Cardiac muscle cell (in vitro differentiated cells and primary cell): ENCODE measurements around the gene RAB13. TPM values are rescaled to one million over a fixed set of nuclear protein-coding genes. Genes with fewer than 3 reads are reported as not detected.

ENCODE experiments used
- DNase-seq, 2 donors: peaks; one replicate each; pipeline versions ENCODE4 v3.0.0 to v3.0.0-alpha.2; 2010 to 2017; ENCODE audit warnings: low read depth in 1 of 2, low spot score in 1 of 2
- H3K27ac ChIP-seq: fragments of 200-600 bp; sonication (generic); 2 replicates; pipeline ENCODE4 v1.5.1; 2016
- H3K27me3 ChIP-seq: fragments of 200-600 bp; sonication (generic); 2 replicates; pipeline ENCODE4 v1.6.0; 2016; ENCODE audit warnings: control low read depth
- H3K36me3 ChIP-seq: fragments of 200-600 bp; sonication (generic); 2 replicates; pipeline ENCODE4 v1.5.1; 2016; ENCODE audit warnings: control low read depth
- H3K4me1 ChIP-seq: fragments of 200-600 bp; sonication (generic); 2 replicates; pipeline ENCODE4 v1.8.1; 2017; ENCODE audit warnings: low read depth, mild to moderate bottlenecking, mixed run types
- H3K4me3 ChIP-seq: fragments of 200-600 bp; sonication (generic); 2 replicates; pipeline ENCODE4 v1.5.1; 2016; ENCODE audit warnings: mild to moderate bottlenecking
- H3K9me3 ChIP-seq: fragments of 200-600 bp; sonication (generic); 2 replicates; pipeline ENCODE4 v1.5.1; 2017; ENCODE audit warnings: low read depth, mild to moderate bottlenecking, control low read depth
- CTCF ChIP-seq: IDR thresholded peaks from 2 replicates; pipeline ENCODE4 v1.5.1; 2012; ENCODE audit warnings: low read depth, mild to moderate bottlenecking, low read length
- polyA plus RNA-seq: library from polyadenylated mRNA; unstranded; fragments of >200 nt; fragmentation: Nextera tagmentation; extraction: Ambion mirVana; gene quantifications from 2 replicates; pipeline ENCODE4 v1.2.1, GENCODE V29; 2016
- total RNA-seq: library from RNA; depleted of rRNA; stranded (reverse); fragments of >200 nt; gene quantifications from 2 replicates; pipeline ENCODE4 v1.2.3, GENCODE V29; 2016

RAB13 gene
- total and polyA plus RNA-seq, 2 experiments from 2014 or later: 37.6 to 90.6 TPM

GRCh38 chr1:153958111-153958960 lies 27.8 kb downstream of the RAB13 start, which contains the start of gene CRTC2:
Gene CRTC2 (minus strand): TSS chr1:153958612. CDS start chr1:153958497, 115 bp downstream.
- DNase-seq: peak; percentile 99
- Histone ChIP-seq H3K36me3 (peaks cover 6% of the 10 kb centered on the region), H3K4me3 (peak within 1 kb of the TSS; percentile 65), H3K4me1 (peaks cover 37% of the 10 kb centered on the region), H3K27me3 (no peaks in the 10 kb centered on the region), H3K27ac (peak within 1 kb of the TSS; percentile 84), H3K9me3 (no peaks in the 10 kb centered on the region)
- no peak for TF ChIP-seq CTCF

GRCh38 chr1:153957744-153958110 lies 28.4 kb downstream of the RAB13 start:
- Histone ChIP-seq H3K27me3 (no peaks in the 10 kb centered on the region), H3K9me3 (no peaks in the 10 kb centered on the region), H3K4me3 (peak overlapping the region; percentile 65), H3K27ac (peak overlapping the region; percentile 84), H3K36me3 (peaks cover 6% of the 10 kb centered on the region), H3K4me1 (peaks cover 37% of the 10 kb centered on the region)
- DNase-seq: no peak
- no peak for TF ChIP-seq CTCF

- DNase-seq: no peak
- Histone ChIP-seq H3K27me3 (no peaks in the 10 kb centered on the region), H3K4me1 (peaks cover 33% of the 10 kb centered on the region), H3K4me3 (peak overlapping the region; percentile 65), H3K9me3 (no peaks in the 10 kb centered on the region), H3K27ac (peak overlapping the region; percentile 84), H3K36me3 (peaks cover 7% of the 10 kb centered on the region)
- no peak for TF ChIP-seq CTCF
Measured at GRCh38 chr1:153956997-153957715, 29.0 kb downstream of the RAB13 start.

GRCh38 chr1:153954826-153955225 lies 31.3 kb downstream of the RAB13 start:
- no peaks in the 10 kb centered on the region for H3K27me3 ChIP-seq
- peak overlapping the region; percentile 16 for H3K27ac ChIP-seq
- H3K36me3 ChIP-seq: peaks cover 21% of the 10 kb centered on the region
- no peaks in the 10 kb centered on the region for H3K9me3 ChIP-seq
- peaks cover 24% of the 10 kb centered on the region for H3K4me1 ChIP-seq
- TF ChIP-seq CTCF: no peak
- H3K4me3 ChIP-seq: no peak overlapping the region
- no peak for DNase-seq

DNA sequence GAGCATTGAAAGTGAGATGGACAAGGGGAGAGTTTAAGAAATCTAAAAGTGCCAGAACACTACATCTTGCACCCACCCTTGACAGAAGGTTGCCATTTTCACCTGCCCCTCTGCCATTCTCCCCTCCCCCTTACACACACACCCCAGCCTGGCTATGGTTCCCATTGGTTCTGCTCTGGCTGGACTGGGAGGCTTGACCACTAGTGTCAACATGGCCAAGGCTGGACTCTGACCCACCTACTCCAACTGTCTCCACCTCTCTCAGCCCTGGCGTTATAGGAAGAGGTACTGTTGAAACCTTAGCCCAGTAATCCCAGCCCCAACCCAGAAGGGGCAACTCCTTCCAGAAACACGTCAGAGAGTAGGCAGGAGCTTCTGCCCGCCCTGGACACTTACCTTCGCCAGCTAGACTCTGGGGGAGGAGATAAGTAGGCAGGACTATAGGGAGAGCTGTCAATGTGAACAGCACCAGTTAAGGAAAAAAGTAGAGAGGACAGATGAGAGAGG lies 32.2 kb downstream of the RAB13 start:
- DNase-seq: no peak
- Histone ChIP-seq H3K4me1 (peaks cover 21% of the 10 kb centered on the region), H3K9me3 (no peaks in the 10 kb centered on the region), H3K4me3 (no peak overlapping the region), H3K27me3 (no peaks in the 10 kb centered on the region), H3K36me3 (peaks cover 27% of the 10 kb centered on the region), H3K27ac (peak overlapping the region; percentile 16)
- no peak for TF ChIP-seq CTCF
